GM23338 (cell line): ENCODE measurements around the gene ACP5. TPM values are rescaled to one million over a fixed set of nuclear protein-coding genes. Genes with fewer than 3 reads are reported as not detected.

ENCODE experiments used
- ATAC-seq: fragments of 200-7000 bp; cut with Tn5 transposase; 3 replicates; pipeline ENCODE4 v1.9.1; 2020
- DNase-seq: peaks from one replicate; pipeline ENCODE4 v3.0.0-alpha.2; 2015; ENCODE audit warnings: low spot score
- H2AFZ ChIP-seq: fragments of 200-600 bp; sonication (generic); 2 replicates; pipeline ENCODE4 v1.8.0; 2016; ENCODE audit warnings: antibody characterized with exemption, mild to moderate bottlenecking, moderate library complexity
- H3F3A ChIP-seq: fragments of 200-600 bp; sonication (generic); replicated peaks from 2 replicates; pipeline ENCODE4 v1.8.0; 2017; ENCODE audit warnings: antibody characterized with exemption, mixed run types, low read depth
- H3K27ac ChIP-seq: fragments of 200-600 bp; sonication (generic); 2 replicates; pipeline ENCODE4 v1.6.1; 2016; ENCODE audit warnings: low read depth
- H3K27me3 ChIP-seq: fragments of 200-600 bp; sonication (generic); 2 replicates; pipeline ENCODE4 v1.8.0; 2016; ENCODE audit warnings: mild to moderate bottlenecking, mixed run types, moderate library complexity; ENCODE audit not compliant: insufficient read depth
- H3K36me3 ChIP-seq: fragments of 200-600 bp; sonication (generic); 2 replicates; pipeline ENCODE4 v1.8.0; 2016; ENCODE audit warnings: mild to moderate bottlenecking; ENCODE audit not compliant: insufficient read depth
- H3K4me1 ChIP-seq: fragments of 200-600 bp; sonication (generic); 2 replicates; pipeline ENCODE4 v1.8.0; 2016; ENCODE audit warnings: mild to moderate bottlenecking, moderate library complexity; ENCODE audit not compliant: insufficient read depth
- H3K4me2 ChIP-seq: fragments of 200-600 bp; sonication (generic); 2 replicates; pipeline ENCODE4 v1.7.1; 2017; ENCODE audit warnings: mixed run types
- H3K4me3 ChIP-seq: fragments of 200-600 bp; sonication (generic); 2 replicates; pipeline ENCODE4 v1.6.1; 2016; ENCODE audit warnings: mixed run types
- H3K79me2 ChIP-seq: fragments of 200-600 bp; sonication (generic); replicated peaks from 2 replicates; pipeline ENCODE4 v1.8.0; 2017; ENCODE audit warnings: mild to moderate bottlenecking; ENCODE audit not compliant: insufficient read depth
- H3K9me2 ChIP-seq: fragments of 200-600 bp; sonication (generic); 2 replicates; pipeline ENCODE4 v1.8.0; 2017; ENCODE audit not compliant: insufficient read depth
- H4K20me1 ChIP-seq: fragments of 200-600 bp; sonication (generic); replicated peaks from 2 replicates; pipeline ENCODE4 v1.8.0; 2017; ENCODE audit warnings: mild to moderate bottlenecking; ENCODE audit not compliant: insufficient read depth
- H3K27ac Mint-ChIP-seq: 2 replicates; pipeline ENCODE4 v1.8.0; 2020; ENCODE audit warnings: inconsistent platforms, mild to moderate bottlenecking, moderate library complexity, mixed read lengths
- H3K27me3 Mint-ChIP-seq: 3 replicates; pipeline ENCODE4 v1.8.0; 2022; ENCODE audit warnings: low read depth, mild to moderate bottlenecking, moderate library complexity, mixed read lengths, inconsistent platforms; ENCODE audit not compliant: insufficient read depth, poor library complexity
- H3K36me3 Mint-ChIP-seq: 3 replicates; pipeline ENCODE4 v1.8.0; 2021; ENCODE audit warnings: low read depth, mild to moderate bottlenecking, inconsistent platforms, moderate library complexity, mixed read lengths
- H3K4me1 Mint-ChIP-seq: 3 replicates; pipeline ENCODE4 v1.8.0; 2020; ENCODE audit warnings: mild to moderate bottlenecking, inconsistent platforms, mixed read lengths
- H3K4me3 Mint-ChIP-seq: 3 replicates; pipeline ENCODE4 v1.8.0; 2021; ENCODE audit warnings: moderate library complexity, mild to moderate bottlenecking, inconsistent platforms, mixed read lengths
- H3K9me3 Mint-ChIP-seq: 3 replicates; pipeline ENCODE4 v1.8.0; 2020; ENCODE audit warnings: moderate library complexity, mild to moderate bottlenecking, inconsistent platforms, mixed read lengths
- CREB1 ChIP-seq: fragments of 250-450 bp; sonication (Bioruptor Pico); IDR thresholded peaks from 2 replicates; pipeline ENCODE4 v1.5.0; 2020; ENCODE audit warnings: low read depth, mild to moderate bottlenecking, moderate library complexity
- EZH2 ChIP-seq: fragments of 200-600 bp; sonication (generic); IDR thresholded peaks from one replicate; pipeline ENCODE4 v1.8.0; 2017; ENCODE audit warnings: antibody characterized with exemption, mild to moderate bottlenecking, low read depth; ENCODE audit not compliant: unreplicated experiment
- EZH2phosphoT487 ChIP-seq: fragments of 200-600 bp; sonication (generic); IDR thresholded peaks from one replicate; pipeline ENCODE4 v1.8.1; 2018; ENCODE audit warnings: antibody characterized with exemption; ENCODE audit not compliant: unreplicated experiment
- JUNB ChIP-seq: IDR thresholded peaks from one replicate; pipeline ENCODE4 v1.6.1; 2016; ENCODE audit warnings: antibody characterized with exemption; ENCODE audit not compliant: unreplicated experiment
- NANOG ChIP-seq: IDR thresholded peaks from 2 replicates; pipeline ENCODE4 v1.6.1; 2016; ENCODE audit warnings: antibody characterized with exemption, borderline replicate concordance
- POLR2AphosphoS5 ChIP-seq: IDR thresholded peaks from 2 replicates; pipeline ENCODE4 v1.6.1; 2016; ENCODE audit warnings: antibody characterized with exemption, low read depth
- REST ChIP-seq: IDR thresholded peaks from one replicate; pipeline ENCODE4 v1.6.1; 2018; ENCODE audit warnings: antibody characterized with exemption; ENCODE audit not compliant: unreplicated experiment
- STAT1 ChIP-seq: IDR thresholded peaks from one replicate; pipeline ENCODE4 v1.6.1; 2016; ENCODE audit warnings: antibody characterized with exemption; ENCODE audit not compliant: unreplicated experiment
- ZNF114 ChIP-seq: fragments of 250-450 bp; sonication (Bioruptor Pico); IDR thresholded peaks from 2 replicates; pipeline ENCODE4 v1.5.0; 2020; ENCODE audit warnings: mild to moderate bottlenecking, moderate library complexity
- ZNF331 ChIP-seq: fragments of 250-450 bp; sonication (Bioruptor Pico); IDR thresholded peaks from 2 replicates; pipeline ENCODE4 v1.5.0; 2020; ENCODE audit warnings: low read depth, mild to moderate bottlenecking, moderate library complexity
- polyA plus RNA-seq: library from polyadenylated mRNA; unstranded; fragments of >200 nt; fragmentation: Nextera tagmentation; extraction: Ambion mirVana; gene quantifications from 2 replicates; pipeline ENCODE4 v1.2.1, GENCODE V29; 2016
- total RNA-seq: library from RNA; depleted of rRNA; stranded (reverse); fragments of >200 nt; shearing (Covaris generic); gene quantifications from 2 replicates; pipeline ENCODE4 v1.2.3, GENCODE V29; 2014
- TF ChIP-seq, protein P1 (sequence below): IDR thresholded peaks from 2 replicates; pipeline ENCODE4 v1.6.1; 2016; ENCODE audit warnings: antibody characterized with exemption
- TF ChIP-seq, protein P2 (sequence below), 2 experiments: fragments of 200-600 bp in 1 of 2; sonication (generic) in 1 of 2; conservative IDR thresholded peaks; 2 replicates each; pipeline versions ENCODE4 v1.5.1 to v1.6.1; 2016 to 2017; ENCODE audit warnings: antibody characterized with exemption in 2 of 2, low read depth in 2 of 2, mild to moderate bottlenecking in 2 of 2, moderate library complexity in 1 of 2
- TF ChIP-seq, protein P3 (sequence below): fragments of 250-450 bp; sonication (Bioruptor Pico); IDR thresholded peaks from 2 replicates; pipeline ENCODE4 v1.5.0; 2020; ENCODE audit warnings: mild to moderate bottlenecking, moderate library complexity

ACP5 gene
- total and polyA plus RNA-seq, 2 experiments from 2014 or later, result 6.7 to 12.8 TPM

DNA sequence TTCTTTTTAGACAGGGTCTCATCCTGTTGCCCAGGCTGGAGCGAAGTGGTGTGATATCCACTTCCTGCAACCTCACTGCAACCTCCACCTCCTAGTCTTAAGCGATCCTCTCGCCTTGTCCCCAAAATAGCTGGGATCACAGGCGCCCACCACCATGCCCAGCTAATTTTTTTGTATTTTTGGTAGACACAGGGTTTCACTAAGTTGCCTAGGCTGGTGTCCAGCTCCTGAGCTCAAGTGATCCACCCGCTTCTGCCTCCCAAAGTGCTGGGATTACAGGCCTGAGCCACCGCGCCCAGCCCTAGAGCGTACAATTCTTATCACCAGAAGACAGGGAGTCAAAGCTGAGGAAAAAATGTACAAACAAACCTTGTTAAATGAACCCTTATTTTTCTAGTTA, 13.9 kb downstream of the ACP5 start:
- H3K4me1 ChIP-seq, result no peaks in the 10 kb centered on the region
- no peaks in the 10 kb centered on the region; the same call in 2 of the 3 replicates for H3K4me1 Mint-ChIP-seq
- H4K20me1 ChIP-seq, result peaks cover 2% of the 10 kb centered on the region; the same call in 1 of the 2 replicates
- H3K27ac ChIP-seq, result no peak overlapping the region
- H3K4me2 ChIP-seq, result no peak overlapping the region
- H3K4me3 ChIP-seq, result no peak overlapping the region
- H3K36me3 Mint-ChIP-seq, result no peaks in the 10 kb centered on the region
- no peak overlapping the region for H3K27ac Mint-ChIP-seq
- H3K27me3 Mint-ChIP-seq, result peaks cover 7% of the 10 kb centered on the region
- no peak overlapping the region for H2AFZ ChIP-seq
- ATAC-seq (no peak), DNase-seq (no peak)
- no peaks in the 10 kb centered on the region for H3K36me3 ChIP-seq
- H3K4me3 Mint-ChIP-seq, result no peak overlapping the region
- H3K9me3 Mint-ChIP-seq, result no peaks in the 10 kb centered on the region
- TF ChIP-seq JUNB (no peak), ZNF331 (CRISPR knock-in tag) (no peak), REST (no peak), STAT1 (no peak), CREB1 (CRISPR knock-in tag) (no peak), ZNF114 (no peak), EZH2phosphoT487 (no peak), POLR2AphosphoS5 (no peak), EZH2 (no peak), NANOG (no peak)
- TF ChIP-seq, protein P1, sequence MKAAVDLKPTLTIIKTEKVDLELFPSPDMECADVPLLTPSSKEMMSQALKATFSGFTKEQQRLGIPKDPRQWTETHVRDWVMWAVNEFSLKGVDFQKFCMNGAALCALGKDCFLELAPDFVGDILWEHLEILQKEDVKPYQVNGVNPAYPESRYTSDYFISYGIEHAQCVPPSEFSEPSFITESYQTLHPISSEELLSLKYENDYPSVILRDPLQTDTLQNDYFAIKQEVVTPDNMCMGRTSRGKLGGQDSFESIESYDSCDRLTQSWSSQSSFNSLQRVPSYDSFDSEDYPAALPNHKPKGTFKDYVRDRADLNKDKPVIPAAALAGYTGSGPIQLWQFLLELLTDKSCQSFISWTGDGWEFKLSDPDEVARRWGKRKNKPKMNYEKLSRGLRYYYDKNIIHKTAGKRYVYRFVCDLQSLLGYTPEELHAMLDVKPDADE, result no peak
- TF ChIP-seq, protein P2, sequence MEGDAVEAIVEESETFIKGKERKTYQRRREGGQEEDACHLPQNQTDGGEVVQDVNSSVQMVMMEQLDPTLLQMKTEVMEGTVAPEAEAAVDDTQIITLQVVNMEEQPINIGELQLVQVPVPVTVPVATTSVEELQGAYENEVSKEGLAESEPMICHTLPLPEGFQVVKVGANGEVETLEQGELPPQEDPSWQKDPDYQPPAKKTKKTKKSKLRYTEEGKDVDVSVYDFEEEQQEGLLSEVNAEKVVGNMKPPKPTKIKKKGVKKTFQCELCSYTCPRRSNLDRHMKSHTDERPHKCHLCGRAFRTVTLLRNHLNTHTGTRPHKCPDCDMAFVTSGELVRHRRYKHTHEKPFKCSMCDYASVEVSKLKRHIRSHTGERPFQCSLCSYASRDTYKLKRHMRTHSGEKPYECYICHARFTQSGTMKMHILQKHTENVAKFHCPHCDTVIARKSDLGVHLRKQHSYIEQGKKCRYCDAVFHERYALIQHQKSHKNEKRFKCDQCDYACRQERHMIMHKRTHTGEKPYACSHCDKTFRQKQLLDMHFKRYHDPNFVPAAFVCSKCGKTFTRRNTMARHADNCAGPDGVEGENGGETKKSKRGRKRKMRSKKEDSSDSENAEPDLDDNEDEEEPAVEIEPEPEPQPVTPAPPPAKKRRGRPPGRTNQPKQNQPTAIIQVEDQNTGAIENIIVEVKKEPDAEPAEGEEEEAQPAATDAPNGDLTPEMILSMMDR (conservative IDR thresholded peaks at IDR 0.05; ENCODE audit: low read depth in 2 of 2), result no peak
- TF ChIP-seq, protein P3, sequence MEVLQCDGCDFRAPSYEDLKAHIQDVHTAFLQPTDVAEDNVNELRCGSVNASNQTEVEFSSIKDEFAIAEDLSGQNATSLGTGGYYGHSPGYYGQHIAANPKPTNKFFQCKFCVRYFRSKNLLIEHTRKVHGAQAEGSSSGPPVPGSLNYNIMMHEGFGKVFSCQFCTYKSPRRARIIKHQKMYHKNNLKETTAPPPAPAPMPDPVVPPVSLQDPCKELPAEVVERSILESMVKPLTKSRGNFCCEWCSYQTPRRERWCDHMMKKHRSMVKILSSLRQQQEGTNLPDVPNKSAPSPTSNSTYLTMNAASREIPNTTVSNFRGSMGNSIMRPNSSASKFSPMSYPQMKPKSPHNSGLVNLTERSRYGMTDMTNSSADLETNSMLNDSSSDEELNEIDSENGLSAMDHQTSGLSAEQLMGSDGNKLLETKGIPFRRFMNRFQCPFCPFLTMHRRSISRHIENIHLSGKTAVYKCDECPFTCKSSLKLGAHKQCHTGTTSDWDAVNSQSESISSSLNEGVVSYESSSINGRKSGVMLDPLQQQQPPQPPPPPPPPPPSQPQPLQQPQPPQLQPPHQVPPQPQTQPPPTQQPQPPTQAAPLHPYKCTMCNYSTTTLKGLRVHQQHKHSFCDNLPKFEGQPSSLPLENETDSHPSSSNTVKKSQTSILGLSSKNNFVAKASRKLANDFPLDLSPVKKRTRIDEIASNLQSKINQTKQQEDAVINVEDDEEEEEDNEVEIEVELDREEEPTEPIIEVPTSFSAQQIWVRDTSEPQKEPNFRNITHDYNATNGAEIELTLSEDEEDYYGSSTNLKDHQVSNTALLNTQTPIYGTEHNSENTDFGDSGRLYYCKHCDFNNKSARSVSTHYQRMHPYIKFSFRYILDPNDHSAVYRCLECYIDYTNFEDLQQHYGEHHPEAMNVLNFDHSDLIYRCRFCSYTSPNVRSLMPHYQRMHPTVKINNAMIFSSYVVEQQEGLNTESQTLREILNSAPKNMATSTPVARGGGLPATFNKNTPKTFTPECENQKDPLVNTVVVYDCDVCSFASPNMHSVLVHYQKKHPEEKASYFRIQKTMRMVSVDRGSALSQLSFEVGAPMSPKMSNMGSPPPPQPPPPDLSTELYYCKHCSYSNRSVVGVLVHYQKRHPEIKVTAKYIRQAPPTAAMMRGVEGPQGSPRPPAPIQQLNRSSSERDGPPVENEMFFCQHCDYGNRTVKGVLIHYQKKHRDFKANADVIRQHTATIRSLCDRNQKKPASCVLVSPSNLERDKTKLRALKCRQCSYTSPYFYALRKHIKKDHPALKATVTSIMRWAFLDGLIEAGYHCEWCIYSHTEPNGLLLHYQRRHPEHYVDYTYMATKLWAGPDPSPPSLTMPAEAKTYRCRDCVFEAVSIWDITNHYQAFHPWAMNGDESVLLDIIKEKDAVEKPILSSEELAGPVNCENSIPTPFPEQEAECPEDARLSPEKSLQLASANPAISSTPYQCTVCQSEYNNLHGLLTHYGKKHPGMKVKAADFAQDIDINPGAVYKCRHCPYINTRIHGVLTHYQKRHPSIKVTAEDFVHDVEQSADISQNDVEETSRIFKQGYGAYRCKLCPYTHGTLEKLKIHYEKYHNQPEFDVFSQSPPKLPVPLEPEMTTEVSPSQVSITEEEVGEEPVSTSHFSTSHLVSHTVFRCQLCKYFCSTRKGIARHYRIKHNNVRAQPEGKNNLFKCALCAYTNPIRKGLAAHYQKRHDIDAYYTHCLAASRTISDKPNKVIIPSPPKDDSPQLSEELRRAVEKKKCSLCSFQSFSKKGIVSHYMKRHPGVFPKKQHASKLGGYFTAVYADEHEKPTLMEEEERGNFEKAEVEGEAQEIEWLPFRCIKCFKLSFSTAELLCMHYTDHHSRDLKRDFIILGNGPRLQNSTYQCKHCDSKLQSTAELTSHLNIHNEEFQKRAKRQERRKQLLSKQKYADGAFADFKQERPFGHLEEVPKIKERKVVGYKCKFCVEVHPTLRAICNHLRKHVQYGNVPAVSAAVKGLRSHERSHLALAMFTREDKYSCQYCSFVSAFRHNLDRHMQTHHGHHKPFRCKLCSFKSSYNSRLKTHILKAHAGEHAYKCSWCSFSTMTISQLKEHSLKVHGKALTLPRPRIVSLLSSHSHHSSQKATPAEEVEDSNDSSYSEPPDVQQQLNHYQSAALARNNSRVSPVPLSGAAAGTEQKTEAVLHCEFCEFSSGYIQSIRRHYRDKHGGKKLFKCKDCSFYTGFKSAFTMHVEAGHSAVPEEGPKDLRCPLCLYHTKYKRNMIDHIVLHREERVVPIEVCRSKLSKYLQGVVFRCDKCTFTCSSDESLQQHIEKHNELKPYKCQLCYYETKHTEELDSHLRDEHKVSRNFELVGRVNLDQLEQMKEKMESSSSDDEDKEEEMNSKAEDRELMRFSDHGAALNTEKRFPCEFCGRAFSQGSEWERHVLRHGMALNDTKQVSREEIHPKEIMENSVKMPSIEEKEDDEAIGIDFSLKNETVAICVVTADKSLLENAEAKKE (CRISPR knock-in tag), result no peak
- no peaks in the 10 kb centered on the region for H3F3A ChIP-seq
- peaks cover 3% of the 10 kb centered on the region for H3K79me2 ChIP-seq
- no peaks in the 10 kb centered on the region for H3K27me3 ChIP-seq
- no peaks in the 10 kb centered on the region for H3K9me2 ChIP-seq
